ENCODE measurements around the gene C16orf95.

Gene C16orf95

DNA sequence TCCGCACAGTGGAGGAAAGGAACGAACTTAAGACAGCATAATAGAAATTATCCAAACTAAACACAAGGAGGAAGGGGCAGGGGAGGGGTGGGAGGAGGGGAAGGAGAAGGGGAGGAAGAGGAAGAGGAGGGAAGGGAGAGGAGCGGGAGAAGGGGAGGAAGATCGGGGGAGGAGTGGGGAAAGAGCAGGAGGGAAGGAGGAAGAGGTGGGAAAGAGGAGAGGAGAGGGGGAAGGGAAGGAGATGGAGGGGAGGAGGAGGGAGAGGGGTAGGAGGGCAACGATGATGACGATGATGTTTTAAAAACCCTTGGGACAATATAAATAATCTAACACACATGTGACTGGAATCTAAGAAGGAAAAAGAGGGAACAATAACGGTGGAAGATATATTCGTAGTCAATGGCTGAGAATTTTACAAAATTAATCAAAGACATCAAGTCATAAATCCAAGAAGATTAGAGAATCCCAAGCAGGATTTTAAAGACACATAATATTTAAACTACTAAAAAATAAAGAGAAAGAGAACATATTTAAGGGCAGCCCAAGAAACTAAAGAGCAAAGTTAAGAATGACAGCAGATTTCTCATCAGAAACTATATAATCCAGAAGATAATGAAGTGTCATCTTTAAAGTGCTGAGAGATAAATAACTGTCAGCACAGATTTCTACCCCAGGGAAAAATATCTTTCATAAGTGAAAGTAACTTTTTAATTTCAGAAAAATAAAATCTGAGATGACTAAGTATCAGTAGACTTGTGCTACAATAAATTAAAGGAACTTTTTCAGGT lies 30.2 kb downstream of the C16orf95 start:
- no peak overlapping the region for H3K27ac ChIP-seq
- TF ChIP-seq, protein P1, sequence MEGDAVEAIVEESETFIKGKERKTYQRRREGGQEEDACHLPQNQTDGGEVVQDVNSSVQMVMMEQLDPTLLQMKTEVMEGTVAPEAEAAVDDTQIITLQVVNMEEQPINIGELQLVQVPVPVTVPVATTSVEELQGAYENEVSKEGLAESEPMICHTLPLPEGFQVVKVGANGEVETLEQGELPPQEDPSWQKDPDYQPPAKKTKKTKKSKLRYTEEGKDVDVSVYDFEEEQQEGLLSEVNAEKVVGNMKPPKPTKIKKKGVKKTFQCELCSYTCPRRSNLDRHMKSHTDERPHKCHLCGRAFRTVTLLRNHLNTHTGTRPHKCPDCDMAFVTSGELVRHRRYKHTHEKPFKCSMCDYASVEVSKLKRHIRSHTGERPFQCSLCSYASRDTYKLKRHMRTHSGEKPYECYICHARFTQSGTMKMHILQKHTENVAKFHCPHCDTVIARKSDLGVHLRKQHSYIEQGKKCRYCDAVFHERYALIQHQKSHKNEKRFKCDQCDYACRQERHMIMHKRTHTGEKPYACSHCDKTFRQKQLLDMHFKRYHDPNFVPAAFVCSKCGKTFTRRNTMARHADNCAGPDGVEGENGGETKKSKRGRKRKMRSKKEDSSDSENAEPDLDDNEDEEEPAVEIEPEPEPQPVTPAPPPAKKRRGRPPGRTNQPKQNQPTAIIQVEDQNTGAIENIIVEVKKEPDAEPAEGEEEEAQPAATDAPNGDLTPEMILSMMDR (conservative IDR thresholded peaks at IDR 0.05), result no peak

DNA sequence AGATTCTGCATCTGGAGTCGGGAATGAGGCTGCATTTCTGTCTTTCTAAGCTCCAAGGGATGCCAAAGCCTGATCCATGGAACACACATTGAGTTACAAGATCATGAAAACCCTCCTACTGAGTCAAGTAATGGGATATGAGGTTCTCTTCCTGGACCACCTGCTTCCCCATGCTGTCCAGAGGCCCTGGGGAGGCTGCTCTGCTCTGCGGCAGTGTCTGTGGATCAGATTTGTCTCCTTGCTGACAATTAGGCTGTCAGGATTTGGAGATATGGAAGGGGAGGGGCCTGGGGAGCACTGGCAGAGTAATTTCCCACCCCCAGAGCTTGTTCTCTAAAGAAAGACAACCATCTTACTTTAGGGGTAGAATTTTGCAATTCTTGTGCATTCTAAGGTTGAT lies 33.0 kb downstream of the C16orf95 start:
- TF ChIP-seq, protein P1 (conservative IDR thresholded peaks at IDR 0.05), result no peak
- no peak overlapping the region for H3K27ac ChIP-seq

DNA sequence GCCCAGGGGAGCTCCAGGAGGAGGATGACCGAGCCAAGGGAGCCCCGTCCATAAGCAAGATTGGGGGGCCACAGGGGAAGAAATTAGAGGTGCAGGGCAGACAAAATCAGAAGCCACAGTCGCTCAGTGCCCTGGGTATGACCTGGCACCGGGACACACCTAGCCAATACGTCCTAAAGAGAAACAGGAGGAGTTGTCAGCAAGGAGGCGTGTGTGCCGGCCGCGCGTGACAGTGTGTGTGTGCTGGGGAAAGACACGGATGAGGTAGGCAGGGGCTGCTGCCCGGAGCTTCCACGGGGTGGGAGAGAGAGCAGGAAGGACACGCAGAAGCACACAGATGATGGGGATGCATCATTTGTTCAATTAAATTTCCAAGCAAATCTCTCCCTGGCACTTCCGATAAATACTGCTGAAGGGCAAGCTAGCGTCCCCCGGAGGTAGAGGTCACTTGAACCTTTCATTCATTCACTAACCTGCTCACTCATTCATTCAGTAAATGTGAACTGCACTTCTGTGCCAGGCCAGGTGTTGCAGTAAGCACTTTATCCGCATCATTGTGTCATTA lies 38.0 kb downstream of the C16orf95 start:
- TF ChIP-seq, protein P1 (conservative IDR thresholded peaks at IDR 0.05), result no peak
- no peak overlapping the region for H3K27ac ChIP-seq

DNA sequence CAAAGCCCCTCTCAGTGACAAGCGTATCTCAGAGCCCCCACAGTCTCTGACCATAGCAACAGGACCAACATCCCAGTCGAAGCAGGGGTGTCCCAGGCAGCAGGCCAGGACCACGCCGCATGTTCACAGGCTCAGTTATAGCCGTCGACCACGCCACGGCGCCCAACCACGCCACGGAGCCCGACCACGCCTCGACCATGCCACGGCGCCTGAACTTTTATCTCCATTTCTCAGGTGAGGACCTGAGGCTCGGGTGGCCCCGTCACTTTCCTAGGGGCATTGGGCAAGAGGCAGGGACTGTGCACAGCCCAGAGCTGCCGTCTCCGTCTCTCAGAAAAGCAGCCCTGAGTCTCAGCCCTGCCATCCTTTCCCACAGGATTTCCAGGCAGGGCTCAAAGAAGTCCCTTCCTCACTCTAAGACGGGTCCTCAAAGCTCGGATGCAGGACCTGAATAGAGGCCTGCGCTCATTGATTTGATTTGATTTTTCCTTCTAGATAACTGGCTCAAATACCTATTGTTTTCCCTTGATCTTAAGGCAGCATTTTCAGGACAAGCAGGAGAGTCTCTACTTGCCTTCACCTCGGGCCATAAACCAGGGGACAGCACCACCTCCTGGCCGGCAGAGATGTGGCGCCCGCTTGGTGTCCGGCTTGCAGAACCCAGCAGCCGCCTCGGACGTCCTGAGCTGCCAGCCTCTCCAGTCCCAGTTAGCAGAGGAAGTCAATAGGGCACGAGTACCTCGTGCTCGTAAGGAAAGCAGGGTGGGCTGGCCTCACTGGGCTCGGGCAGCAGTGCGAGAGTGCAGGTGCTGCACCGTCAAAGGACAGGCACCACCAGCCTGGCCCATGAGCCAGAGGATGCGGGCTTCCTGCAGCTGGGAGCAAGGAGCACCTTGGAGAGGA lies 38.8 kb downstream of the C16orf95 start:
- no peak overlapping the region for H3K27ac ChIP-seq
- TF ChIP-seq, protein P1 (conservative IDR thresholded peaks at IDR 0.05), result peak; percentile 65

DNA sequence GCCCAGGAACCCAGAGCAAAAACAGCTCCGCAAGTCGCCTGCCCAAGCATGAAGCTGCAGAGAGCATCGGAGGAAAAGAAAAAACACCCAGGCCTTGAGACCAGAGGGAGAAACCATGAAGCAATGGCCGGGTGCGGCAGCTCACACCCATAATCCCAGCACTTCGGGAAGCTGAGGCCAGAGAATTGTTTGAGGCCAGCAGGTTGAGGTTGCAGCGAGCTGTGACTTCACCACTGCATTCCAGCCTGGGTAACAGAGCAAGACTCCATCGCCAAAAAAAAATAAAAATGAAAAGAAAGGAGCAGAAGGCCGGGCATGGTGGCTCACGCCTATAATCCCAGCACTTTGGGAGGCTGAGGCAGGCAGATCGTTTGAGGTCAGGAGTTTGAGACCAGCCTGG lies 40.3 kb downstream of the C16orf95 start:
- no peak overlapping the region for H3K27ac ChIP-seq
- TF ChIP-seq, protein P1 (conservative IDR thresholded peaks at IDR 0.05), result no peak

DNA sequence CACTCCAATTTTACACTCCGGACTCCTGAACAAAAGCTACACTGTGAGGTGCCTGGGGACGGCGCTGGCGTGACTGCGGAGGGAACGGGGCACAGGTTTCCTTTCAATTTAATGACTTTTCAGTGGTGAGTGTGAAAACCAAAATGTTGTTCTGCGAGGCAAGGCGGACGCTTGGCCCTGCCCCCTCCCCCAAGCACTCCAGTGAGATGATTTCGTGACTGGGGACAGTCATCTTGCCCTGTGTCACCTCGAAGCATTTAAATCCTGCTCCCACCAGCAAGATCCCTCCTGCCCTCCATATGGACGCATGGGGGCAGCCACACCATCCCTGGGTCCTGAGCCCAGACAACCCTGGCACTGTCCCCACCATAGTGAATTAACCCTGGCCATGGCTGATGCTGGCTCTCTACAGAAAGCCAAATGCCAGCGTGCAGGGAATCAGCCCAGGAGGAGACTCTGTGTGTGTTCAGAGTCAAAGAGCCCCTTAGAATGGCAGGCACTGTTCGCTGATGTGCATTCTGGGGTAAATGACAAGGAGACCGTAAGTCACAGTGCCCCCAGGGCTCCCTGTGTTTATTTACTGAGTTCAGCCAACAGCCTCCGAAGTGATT lies 41.0 kb downstream of the C16orf95 start:
- TF ChIP-seq, protein P1 (conservative IDR thresholded peaks at IDR 0.05), result no peak
- no peak overlapping the region for H3K27ac ChIP-seq

DNA sequence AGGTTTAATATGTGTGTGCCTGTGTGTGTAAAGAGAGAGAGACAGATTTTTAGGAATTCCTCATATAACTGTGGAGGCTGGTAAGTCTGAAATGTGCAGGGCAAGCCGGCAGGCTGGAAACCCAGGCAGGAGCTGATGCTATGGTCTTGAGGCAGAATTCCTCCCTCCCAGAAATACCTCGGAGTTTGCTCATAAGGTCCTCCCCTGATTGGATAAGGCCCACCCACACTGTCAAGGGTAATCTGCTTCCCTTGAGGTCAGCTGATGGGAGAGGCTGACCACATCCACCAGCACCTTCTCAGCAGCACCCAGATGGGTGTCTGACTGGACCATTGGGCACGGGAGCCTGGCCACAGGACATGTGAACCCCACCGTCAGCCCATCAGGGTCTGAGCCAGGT lies 42.4 kb downstream of the C16orf95 start:
- TF ChIP-seq, protein P1 (conservative IDR thresholded peaks at IDR 0.05), result no peak

More for the DNA sequence above, 42.4 kb downstream of the C16orf95 start:
- H3K27ac ChIP-seq, result no peak overlapping the region

Data from VCaP (cell line).